Peyer's patch (tissue), 4 donors: ENCODE results near the gene ITPR1. TPM values are rescaled to one million over a fixed set of nuclear protein-coding genes. Genes with fewer than 3 reads are reported as not detected.
"Not testable (repeated sequence)": the region's sequence is repeated elsewhere in the genome, so short reads cannot be mapped to it uniquely, and the experiment has no call there.

ENCODE experiments used
- DNase-seq, 3 donors: peaks; one replicate each; pipeline ENCODE4 v3.0.0-alpha.2; 2017 to 2019
- H3K27ac ChIP-seq, 4 donors: fragments of 200-600 bp; sonication (generic); one replicate each; pipeline ENCODE4 v1.5.1; 2016 to 2019
- H3K27me3 ChIP-seq, 2 donors: fragments of 200-600 bp; sonication (generic); one replicate each; pipeline ENCODE4 v1.5.1; 2019
- H3K36me3 ChIP-seq, 3 donors: fragments of 200-600 bp; sonication (generic); one replicate each; pipeline ENCODE4 v1.5.1; 2016 to 2019
- H3K4me1 ChIP-seq, 4 donors: fragments of 200-600 bp; sonication (generic); one replicate each; pipeline ENCODE4 v1.5.1; 2016 to 2019
- H3K4me3 ChIP-seq, 4 donors: fragments of 200-600 bp; sonication (generic); 1 replicate in 3 of 4; 2 replicates in 1 of 4; pipeline ENCODE4 v1.5.1; 2016 to 2019; ENCODE audit warnings: mild to moderate bottlenecking in 1 of 4
- H3K9me3 ChIP-seq, 4 donors: fragments of 200-600 bp; sonication (generic); one replicate each; pipeline ENCODE4 v1.5.1; 2016 to 2019; ENCODE audit warnings: mild to moderate bottlenecking in 1 of 4
- CTCF ChIP-seq, 6 experiments: fragments of 450-650 bp in 4 of 6; fragments of 200-600 bp in 2 of 6; sonication (generic) in 1 of 6; IDR thresholded peaks; one replicate each; pipeline ENCODE4 v1.5.1; 2017 to 2019; ENCODE audit warnings: antibody characterized with exemption in 6 of 6, mild to moderate bottlenecking in 3 of 6, moderate library complexity in 1 of 6
- POLR2A ChIP-seq, 2 donors: fragments of 450-650 bp; IDR thresholded peaks; one replicate each; pipeline ENCODE4 v1.5.1; 2017; ENCODE audit warnings: antibody characterized with exemption in 2 of 2, mild to moderate bottlenecking in 2 of 2, moderate library complexity in 2 of 2
- total RNA-seq, 4 donors: library from RNA; depleted of rRNA; stranded (reverse); fragments of >200 nt; gene quantifications; one replicate each; pipeline ENCODE4 v1.1.0, GENCODE V29; 2016

ITPR1 gene
- total RNA-seq, 4 donors from 2014 or later = 13.3 to 142 (median 22.7) TPM

- peak overlapping the region in 2 of 4 donors; percentile 42 to 73 for H3K27ac ChIP-seq
- no peaks in the 10 kb centered on the region for H3K9me3 ChIP-seq
- H3K27me3 ChIP-seq = no peaks in the 10 kb centered on the region
- no peak overlapping the region for H3K4me3 ChIP-seq
- DNase-seq = no peak
- peaks cover 0 to 34% (median 2%) of the 10 kb centered on the region in 4 donors for H3K4me1 ChIP-seq
- no peaks in the 10 kb centered on the region for H3K36me3 ChIP-seq
- no peak for TF ChIP-seq CTCF (IDR thresholded peaks at IDR 0.05)
- no peak for TF ChIP-seq POLR2A (IDR thresholded peaks at IDR 0.05)
Measured at GRCh38 chr3:4758957-4759656, 266.0 kb downstream of the ITPR1 start.

GRCh38 chr3:4759689-4760312 lies 266.7 kb downstream of the ITPR1 start:
- H3K36me3 ChIP-seq = no peaks in the 10 kb centered on the region
- no peaks in the 10 kb centered on the region for H3K27me3 ChIP-seq
- peak overlapping the region in 2 of 4 donors; percentile 13 to 73 for H3K27ac ChIP-seq
- no peaks in the 10 kb centered on the region for H3K9me3 ChIP-seq
- TF ChIP-seq CTCF (IDR thresholded peaks at IDR 0.05) (no peak), POLR2A (IDR thresholded peaks at IDR 0.05) (no peak)
- DNase-seq = no peak
- no peak overlapping the region for H3K4me3 ChIP-seq
- H3K4me1 ChIP-seq = peaks cover 0 to 34% (median 2%) of the 10 kb centered on the region in 4 donors

GRCh38 chr3:4761759-4762158 lies 268.6 kb downstream of the ITPR1 start:
- no peak for DNase-seq
- no peak for TF ChIP-seq POLR2A (IDR thresholded peaks at IDR 0.05)
- TF ChIP-seq CTCF (IDR thresholded peaks at IDR 0.05) = no peak
- H3K27ac ChIP-seq = no peak overlapping the region

DNA sequence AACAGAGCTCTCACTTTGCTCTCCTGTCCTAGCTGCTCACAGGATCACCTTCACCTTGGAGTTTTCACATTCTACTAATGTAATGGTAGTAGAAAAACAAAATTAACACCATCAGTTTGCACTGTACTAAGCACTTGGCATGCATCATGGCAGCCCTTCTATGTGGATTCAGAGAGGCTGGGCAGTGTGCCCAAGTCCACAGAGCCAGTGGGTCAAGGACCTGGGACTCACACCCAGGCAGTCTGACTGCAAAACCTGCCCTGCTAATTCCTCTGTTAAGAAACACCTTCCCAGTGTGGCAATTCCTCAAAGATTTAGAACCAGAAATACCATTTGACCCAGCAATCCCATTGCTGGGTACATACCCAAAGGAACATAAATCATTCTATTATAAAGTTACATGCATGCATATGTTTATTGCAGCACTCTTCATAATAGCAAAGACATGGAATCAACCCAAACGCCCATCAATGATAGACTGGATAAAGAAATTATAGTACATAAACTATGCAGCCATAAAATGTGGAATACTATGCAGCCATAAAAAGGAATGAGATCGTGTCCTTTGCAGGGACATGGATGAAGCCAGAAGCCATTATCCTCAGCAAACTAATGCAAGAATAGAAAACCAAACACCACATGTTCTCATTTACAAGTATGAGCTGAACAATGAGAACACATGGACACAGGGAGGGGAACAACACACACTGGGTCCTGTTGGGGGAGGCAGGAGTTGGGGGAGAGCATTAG lies 269.5 kb downstream of the ITPR1 start:
- not testable (repeated sequence) for H3K9me3 ChIP-seq, H3K4me3 ChIP-seq, H3K27me3 ChIP-seq, H3K36me3 ChIP-seq, H3K27ac ChIP-seq
- DNase-seq = peak in 1 of 3 donors; percentile 57
- peaks cover 0 to 20% (median 0%) of the 10 kb centered on the region in 4 donors for H3K4me1 ChIP-seq

More at GRCh38 chr3:4761759-4762158, 268.6 kb downstream of the ITPR1 start:
- Histone ChIP-seq H3K4me1 (peaks cover 0 to 27% (median 2%) of the 10 kb centered on the region in 4 donors), H3K27me3 (no peaks in the 10 kb centered on the region), H3K36me3 (no peaks in the 10 kb centered on the region), H3K9me3 (no peaks in the 10 kb centered on the region), H3K4me3 (no peak overlapping the region)

DNA sequence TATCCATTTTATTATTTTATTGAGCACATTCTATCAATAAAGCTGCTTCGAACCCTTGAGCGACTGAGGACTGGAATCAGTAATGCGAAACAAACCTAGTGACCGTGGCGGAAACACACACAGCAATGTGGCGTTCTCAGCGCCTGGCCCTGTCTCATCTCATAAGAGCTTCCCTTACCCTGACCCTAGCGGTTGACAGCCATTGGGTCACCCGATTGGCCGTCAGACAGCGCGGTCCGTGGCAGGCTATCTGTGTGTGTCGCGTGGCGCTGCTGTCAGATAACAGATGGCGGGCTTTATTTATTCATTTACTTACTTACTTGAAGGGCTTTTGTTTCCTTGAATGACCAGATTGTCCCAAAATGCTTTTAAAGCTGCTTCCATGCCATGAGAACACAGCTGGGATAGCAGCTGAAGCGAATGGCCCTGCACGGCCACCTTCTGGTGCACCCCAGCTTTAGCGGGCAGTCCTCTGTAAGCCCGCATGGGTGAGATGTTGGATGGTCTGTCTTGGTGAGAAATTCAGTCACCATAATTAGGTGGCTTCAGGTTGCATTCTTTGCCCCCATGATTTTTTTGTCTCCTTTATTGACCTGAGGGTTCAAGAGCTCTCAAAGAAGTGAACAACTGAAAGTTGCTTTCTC lies 270.6 kb downstream of the ITPR1 start:
- Histone ChIP-seq H3K4me1 (peaks cover 0 to 11% (median 0%) of the 10 kb centered on the region in 4 donors), H3K27me3 (no peaks in the 10 kb centered on the region), H3K36me3 (no peaks in the 10 kb centered on the region), H3K4me3 (no peak overlapping the region), H3K9me3 (no peaks in the 10 kb centered on the region), H3K27ac (no peak overlapping the region)
- no peak for DNase-seq
- TF ChIP-seq POLR2A (IDR thresholded peaks at IDR 0.05) = no peak
- no peak for TF ChIP-seq CTCF (IDR thresholded peaks at IDR 0.05)
